ENCODE data around the gene CHMP1A.
"Not testable (repeated sequence)": the region's sequence is repeated elsewhere in the genome, so short reads cannot be mapped to it uniquely, and the experiment has no call there.

CHMP1A gene

GRCh38 chr16:89693289-89693731 is 35.8 kb upstream of the CHMP1A start:
- DNase-seq: no peak

DNA sequence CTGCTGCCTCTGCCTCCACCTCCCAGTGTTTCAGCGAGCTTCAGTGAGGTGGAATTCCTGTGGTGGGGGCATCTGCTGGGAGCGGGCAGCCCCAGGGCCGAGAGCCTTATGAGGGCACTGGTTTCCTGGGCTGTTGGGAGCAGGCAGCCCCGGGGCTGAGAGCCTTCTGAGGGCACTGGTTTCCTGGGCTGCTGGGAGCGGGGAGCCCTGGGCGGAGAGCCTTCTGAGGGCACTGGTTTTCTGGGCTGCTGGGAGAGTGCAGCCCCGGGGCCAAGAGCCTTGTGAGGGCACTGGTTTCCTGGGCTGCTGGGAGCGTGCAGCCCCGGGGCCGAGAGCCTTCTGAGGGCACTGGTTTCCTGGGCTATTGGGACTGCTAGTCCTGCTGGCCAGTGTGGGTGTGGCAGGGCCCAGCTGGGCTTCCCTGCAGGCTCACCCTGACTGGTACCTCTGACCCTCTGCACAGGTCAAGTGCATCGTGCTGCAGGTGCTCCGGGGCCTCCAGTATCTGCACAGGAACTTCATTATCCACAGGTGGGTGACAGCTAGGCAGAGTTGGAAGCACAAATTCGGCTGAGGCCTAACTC is 34.6 kb upstream of the CHMP1A start:
- no peak for DNase-seq

- DNase-seq: no peak
These were observed 33.9 kb upstream of the CHMP1A start for GRCh38 chr16:89691231-89691985.

DNA sequence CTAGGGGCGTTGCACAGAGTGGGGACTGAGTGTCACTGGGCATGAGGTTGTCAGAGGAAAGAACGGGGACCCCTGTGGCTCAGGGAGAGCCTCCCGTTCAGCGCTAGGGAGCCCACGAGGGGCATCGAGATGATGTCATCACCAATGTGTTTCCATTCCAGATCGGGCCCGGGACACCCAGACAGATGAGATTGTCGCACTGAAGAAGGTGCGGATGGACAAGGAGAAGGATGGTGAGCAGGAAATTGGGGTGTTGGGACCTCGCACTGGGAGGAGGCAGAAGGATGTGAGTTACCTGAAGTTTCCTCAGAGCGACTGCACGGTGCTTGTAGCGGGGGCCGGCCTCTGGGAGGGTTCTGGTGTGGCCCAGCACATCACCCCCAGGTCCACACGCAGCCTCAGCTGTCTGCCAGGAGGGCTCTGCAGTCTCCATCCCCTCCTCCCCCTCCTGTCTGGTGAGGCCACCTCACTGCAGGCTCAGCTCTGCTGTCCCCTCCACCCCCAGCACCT is 32.9 kb upstream of the CHMP1A start:
- no peak for DNase-seq

GRCh38 chr16:89689621-89690020 is 32.1 kb upstream of the CHMP1A start:
- DNase-seq: not testable (repeated sequence)

- no peak for DNase-seq
These were observed 31.6 kb upstream of the CHMP1A start for GRCh38 chr16:89689142-89689541.

GRCh38 chr16:89688395-89688794 is 30.9 kb upstream of the CHMP1A start:
- no peak for DNase-seq

GRCh38 chr16:89687092-89687940 is 29.8 kb upstream of the CHMP1A start:
- DNase-seq: peak in 1 of 56 donors; percentile 64

DNA sequence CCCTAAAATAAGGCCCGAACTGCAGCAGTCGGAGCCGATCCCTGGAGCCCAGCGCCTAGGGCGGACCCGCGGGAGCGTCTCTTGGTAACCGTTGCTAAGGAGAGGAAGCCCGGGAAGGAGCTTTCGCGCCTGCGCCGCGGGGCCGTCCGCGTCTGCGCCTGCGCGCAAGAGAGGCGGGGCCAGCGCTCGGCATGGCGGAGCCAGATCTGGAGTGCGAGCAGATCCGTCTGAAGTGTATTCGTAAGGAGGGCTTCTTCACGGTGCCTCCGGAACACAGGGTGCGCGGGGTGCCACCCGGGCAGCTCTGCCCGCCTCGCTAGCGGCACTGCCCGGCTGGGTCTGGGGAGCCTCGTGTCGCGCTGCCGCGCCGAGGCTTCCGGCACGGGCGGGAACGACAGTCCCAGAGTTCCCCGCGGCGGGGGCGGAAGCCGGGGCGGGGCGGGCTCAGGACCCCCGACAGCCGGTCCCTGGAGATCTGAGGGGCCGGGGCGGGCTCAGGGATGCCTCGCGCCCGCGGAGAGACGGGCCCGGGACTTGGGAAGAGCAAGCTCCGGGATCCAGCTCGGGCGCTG is 29.1 kb upstream of the CHMP1A start, which contains the start of gene CDK10:
TSS of gene CDK10 (plus strand) at position 170 of the 572 bp plus-strand sequence. CDS start at position 192, 22 bp downstream.
- DNase-seq: peak in 55 of 56 donors; percentile 39 to 94 (median 81)

- DNase-seq: no peak
These were observed 28.4 kb upstream of the CHMP1A start for GRCh38 chr16:89685916-89686315.

GRCh38 chr16:89678258-89678657 is 20.8 kb upstream of the CHMP1A start:
- DNase-seq: no peak

DNA sequence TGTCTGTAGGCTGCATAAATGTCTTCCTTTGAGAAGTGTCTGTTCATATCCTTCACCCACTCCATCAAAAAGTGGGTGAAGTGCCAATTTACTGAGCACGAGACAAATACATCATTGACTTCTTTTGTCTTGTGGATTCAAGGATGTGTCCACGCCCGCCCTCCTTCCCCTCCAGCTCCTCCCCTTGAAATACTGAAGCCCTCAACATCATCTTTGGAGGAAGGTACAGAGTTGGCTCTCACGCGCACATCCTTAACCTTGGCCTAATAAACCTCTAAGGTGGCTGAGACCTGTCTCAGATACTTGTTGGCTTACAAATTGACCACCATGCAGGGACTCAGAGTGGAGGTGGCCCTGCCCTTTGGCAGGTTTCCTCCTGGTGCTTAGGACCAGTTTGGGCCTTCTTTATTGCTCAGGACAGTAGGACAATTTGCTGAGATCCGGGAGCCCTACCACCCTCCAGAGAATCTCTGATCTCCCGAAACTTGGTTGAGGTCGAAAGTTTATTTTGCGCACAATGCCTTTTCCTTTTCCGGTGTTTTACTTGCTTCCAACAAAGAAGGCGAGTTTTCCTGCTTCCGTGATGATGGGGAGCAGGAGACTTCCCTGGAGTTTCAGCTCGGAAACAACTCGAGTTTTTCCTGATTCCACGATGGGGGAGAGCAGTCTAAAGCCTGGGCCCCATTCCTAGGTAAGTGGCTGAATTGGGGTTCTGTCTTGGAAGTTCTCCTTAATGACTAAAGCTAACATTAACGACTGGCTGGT is 14.9 kb upstream of the CHMP1A start:
- no peak for DNase-seq

DNA sequence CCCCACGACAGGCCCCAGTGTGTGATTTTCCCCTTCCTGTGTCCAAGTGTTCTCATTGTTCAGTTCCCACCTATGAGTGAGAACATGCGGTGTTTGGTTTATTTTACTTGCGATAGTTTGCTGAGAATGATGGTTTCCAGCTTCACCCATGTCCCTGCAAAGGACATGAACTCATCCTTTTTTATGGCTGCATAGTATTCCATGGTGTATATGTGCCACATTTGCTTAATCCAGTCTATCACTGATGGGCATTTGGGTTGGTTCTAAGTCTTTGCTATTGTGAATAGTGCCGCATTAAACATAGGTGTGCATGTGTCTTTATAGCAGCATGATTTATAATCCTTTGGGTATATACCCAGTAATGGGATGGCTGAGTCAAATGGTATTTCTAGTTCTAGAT is 14.1 kb upstream of the CHMP1A start:
- DNase-seq: not testable (repeated sequence)

DNA sequence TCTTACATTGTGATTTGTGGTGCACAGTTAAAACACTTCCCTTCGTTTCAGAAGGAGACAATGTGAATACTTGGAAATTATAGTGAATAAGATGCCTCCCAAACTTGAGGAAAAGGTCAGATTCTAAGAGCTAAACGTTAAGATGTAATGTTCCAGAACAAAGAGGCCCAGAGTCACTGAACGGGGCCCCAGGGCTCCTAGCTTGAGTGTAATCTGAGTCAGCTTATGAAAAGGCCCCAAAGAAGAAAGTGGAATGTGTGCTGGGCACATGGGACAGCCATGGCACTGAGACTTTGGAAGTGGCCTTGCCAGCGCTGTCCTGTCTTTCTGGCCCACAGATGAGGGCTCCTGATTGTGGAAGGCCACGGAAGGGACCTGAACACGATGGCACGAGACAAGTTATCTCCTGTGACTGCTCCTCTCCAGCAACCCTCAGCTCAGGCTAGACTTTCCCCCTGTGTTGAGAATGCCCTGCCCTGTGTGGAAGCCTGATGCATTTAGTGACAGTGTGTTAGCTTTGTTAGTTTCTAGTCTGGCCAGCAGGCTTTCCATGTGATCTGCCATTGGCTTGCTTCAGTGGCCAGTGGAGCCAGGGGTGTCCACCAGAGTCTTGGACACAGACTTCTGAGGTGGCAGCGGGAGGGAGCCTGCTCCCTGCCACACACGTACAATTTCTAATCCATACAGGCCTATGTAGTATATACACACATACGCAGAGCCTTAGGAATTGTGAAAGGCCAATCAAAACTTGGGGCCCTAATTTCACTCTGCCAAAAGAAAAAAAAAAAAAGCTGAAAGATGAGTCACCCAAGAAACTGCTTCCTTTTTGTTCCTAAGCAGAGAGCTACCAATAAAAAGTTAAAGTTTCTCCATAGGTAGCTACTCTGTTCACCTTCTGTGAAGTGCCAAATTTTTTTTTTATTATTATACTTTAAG is 13.3 kb upstream of the CHMP1A start:
- peak in 1 of 56 donors; percentile 26 for DNase-seq

DNA sequence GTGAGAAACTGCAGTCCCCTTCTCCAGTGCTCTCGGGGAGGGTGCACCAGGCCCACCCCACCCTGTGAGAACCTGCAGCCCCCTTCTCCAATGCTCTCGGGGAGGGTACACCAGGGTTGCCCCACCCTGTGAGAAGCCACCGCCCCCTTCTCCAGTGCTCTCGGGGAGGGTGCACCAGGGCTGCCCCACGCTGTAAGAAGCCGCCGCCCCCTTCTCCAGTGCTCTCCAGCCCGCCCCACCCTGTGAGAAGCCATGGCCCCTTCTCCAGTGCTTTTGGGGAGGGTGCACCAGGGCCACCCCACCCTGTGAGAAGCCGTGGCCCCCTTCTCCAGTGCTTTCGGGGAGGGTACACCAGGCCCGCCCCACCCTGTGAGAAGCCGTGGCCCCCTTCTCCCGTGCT is 12.2 kb upstream of the CHMP1A start:
- no peak for DNase-seq

GRCh38 chr16:89668790-89669158 is 11.3 kb upstream of the CHMP1A start:
- no peak for DNase-seq

- no peak for DNase-seq
These were observed 10.1 kb upstream of the CHMP1A start for GRCh38 chr16:89667633-89668032.

GRCh38 chr16:89667000-89667399 is 9.5 kb upstream of the CHMP1A start:
- peak in 11 of 56 donors; percentile 14 to 59 (median 24) for DNase-seq

DNA sequence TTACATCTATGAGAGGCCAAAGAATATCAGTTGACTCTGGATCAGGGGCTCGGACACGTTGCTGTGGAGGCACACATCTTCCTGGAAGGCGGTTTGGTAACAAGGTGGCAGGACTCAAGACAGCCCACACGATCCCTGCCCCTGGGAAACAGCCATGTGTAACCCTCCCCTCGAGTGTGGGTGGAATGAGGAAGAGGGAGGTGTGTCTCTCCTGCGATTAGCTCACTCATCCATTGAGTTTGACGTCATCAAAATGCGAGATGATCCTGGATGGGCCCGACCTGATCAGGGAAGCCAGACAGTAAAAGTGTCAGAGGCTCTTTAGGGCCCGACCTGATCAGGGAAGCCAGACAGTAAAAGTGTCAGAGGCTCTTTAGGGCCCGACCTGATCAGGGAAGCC is 6.7 kb upstream of the CHMP1A start:
- DNase-seq: not testable (repeated sequence)

Measured in amygdala (tissue), 56 donors.